HS-27A (cell line): ENCODE results near the gene COP1.
"Not testable (repeated sequence)": the region's sequence is repeated elsewhere in the genome, so short reads cannot be mapped to it uniquely, and the experiment has no call there.

ENCODE experiments used
- DNase-seq: peaks from one replicate; pipeline ENCODE4 v3.0.0-alpha.2; 2012; ENCODE audit warnings: low read depth, missing footprints

Gene COP1

DNA sequence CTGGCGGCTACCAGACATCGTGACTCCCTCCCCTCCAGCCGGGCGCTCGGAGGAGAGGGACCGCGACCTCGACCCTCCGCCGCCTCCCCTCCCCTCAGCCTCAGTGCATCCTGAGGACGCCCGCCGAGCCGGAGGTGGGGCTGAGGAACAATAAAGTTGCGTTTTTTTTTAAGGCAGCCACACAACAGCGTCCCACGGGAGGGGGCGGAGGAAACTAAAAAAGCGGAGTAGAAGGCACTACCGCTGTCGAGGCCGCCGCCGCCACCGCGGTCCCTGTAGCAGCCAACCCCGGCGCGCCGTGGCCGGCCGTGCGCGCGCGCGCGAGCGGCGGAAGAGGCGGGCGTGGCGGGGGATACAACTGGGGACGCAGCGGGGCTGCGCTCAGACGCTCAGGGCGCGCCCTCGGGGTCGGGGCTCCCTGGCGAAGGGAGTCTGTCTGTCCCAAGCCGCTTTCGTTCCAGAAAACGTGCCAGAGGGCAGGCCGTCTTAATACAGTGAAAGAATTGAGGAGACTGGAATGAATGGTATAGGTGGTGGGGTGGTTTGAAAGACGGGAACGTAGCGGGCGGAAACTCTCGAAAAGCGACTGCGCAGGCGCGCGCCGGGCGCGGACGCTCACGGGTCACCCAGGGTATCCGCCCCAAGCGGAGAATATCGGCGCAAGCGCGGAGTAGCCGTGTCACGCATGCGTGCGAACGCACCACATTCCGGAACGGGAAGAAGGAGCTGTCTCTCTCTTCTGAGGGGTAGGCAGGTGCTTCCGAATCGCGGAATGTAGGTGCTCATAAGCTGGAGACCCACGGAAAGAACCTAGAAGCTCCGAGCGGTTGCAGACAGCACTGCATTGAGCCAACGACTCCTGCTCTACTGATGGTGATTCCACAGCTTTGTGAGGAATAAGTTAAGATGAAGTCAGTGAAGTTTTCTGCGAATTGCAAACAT, at the start of gene COP1:
TSS of gene COP1 (minus strand) at position 326 of the 942 bp plus-strand sequence. CDS start at position 18, 308 bp downstream.
- peak; percentile 81 for DNase-seq

DNA sequence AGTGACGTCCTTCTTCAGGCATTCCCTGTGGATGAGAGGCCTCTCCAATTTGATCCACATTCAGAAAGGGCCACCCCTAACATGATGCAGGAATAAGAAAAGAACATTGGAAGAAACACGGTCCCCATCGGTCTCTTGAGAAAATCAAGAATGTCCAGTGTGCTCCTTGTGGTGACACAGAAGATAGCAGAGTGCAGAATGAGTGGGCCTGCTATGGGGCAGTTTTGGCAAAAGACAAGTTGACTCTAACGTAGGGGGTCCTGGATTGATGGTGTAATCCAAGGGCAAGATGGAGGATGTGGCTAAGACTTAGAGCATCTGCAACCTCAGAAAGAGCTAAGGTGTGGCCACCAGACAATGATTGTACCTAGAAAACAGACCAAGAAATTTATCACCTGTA, 45.1 kb upstream of the COP1 start:
- DNase-seq: no peak

DNA sequence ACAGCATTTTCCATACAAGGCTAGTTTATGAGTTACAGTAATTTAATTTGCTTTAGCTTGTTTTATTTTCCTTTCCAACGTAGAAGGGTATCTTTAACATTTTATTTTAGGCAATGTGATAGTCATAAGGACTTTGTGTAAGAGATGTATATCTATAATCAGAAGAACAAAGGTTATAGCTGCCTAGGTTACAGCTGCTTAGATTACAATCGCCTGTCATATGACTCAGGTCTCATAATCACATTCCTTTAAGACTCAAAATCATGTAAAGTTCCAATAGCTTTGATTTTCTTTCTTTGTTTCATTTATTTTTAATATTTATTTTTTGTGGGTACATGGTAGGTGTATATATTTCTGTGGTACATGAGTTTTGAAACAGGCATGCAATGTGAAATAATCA, 37.8 kb upstream of the COP1 start:
- DNase-seq: no peak

DNA sequence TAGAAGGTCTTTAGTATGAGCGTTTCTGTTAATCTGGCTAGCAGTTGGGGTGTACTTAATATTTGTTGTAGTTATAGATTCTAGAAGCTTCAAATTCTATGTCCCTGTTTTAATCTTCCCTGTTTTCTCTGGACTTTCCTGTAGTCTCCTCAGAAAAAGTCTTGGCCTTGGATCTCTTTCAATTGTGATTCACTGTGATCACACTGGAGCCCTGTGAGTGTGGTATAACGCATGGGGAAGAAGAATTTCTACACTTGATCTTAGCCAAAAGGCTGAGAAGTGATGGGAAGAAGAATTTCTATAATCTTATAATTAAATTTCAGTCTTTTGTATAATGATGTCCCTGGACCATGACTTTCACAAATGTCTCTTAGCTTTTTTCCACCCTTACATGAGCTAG, 36.7 kb upstream of the COP1 start:
- DNase-seq: no peak

DNA sequence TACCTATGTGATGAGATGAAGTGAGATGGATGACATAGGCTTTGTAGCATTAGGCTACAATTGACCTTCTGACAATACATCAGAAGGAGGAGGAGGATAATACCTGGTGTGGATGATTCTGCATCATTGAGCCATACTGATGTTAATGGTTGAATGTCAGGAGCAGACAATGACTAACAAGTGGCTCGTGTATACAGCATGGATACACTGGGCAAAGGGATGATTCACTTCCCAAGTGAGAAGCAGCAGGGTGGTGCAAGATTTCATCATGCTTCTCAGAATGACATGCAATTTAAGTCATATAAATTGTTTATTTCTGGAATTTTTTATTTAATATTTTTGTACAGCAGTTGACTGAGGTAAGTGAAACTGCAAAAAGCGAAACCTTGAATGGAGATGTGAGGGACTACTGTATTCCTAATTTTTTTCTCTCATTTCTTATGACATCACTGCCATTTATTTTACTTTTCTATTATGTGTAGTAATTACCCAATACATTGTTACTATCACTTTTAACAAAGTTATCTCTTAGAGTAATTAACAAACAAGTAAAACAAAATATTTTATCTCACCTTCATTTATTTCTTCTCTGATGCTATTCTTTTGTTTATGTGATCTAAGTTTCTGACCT, 34.4 kb upstream of the COP1 start:
- DNase-seq: no peak

DNA sequence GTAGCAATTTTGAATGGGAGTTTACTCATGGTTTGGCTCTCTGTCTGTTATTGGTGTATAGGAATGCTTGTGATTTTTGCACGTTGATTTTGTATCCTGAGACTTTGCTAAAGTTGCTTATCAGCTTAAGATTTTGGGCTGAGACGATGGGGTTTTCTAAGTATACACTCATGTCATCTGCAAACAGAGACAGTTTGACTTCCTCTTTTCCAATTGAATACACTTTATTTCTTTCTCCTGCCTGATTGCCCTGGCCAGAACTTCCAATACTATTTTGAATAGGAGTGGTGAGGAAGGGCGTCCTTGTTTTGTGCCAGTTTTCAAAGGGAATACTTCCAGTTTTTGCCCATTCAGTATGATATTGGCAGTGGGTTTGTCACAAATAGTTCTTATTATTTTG, 26.6 kb upstream of the COP1 start:
- not testable (repeated sequence) for DNase-seq

DNA sequence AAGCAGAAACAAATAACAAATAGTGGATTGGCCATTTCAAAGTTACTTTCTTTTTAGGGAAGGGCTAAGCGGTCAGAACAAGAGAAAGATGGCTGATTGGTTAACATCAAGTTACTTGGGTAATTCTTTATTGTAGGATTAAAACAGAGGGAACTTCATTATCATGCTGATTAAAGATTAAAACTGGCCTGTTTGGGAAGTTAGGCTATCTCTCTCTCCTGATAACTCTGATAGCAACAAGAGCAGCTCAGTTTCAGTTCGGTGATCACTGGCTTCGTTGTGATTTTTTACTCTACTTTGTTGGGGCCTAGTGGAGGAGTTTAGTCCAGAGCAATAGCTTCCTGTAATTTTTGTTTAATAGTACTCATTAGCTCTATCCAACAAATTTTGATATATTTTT, 20.5 kb upstream of the COP1 start:
- no peak for DNase-seq

DNA sequence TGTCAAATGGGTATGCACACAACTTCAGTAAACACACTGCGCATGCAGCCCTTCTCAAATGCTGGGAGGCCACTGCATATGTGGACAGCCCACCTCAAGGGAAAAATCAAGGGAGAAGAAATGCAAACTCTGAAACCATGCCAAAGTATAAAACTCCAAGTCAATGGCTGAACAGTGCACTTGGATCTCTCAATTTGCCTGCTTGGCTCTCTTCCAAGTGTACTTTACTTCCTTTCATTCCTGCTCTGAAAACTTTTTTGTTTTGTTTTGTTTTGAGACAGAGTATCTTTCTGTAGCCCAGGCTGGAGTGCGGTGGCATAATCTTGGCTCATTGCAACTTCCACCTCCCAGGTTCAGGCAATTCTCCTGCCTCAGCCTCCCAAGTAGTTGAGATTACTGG, 18.8 kb upstream of the COP1 start:
- no peak for DNase-seq

DNA sequence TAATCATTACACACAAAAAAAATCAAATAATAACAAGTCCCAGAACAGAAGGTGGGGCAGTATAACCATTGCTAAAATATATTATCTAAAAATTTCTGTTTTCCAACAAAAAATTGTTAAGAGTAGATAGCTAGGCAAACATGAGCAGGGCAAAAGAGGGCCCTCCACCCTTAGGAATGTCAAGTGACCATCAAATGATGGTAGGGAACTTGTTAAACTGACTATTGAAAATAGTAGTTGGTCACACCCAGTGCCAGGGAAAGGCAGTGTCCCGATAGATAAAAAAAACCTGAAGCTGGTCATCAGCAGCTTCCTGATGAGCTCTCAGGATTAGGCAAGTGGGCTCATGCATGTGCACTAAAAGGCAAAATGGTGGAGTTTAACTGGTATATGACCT, 18.4 kb upstream of the COP1 start:
- no peak for DNase-seq

DNA sequence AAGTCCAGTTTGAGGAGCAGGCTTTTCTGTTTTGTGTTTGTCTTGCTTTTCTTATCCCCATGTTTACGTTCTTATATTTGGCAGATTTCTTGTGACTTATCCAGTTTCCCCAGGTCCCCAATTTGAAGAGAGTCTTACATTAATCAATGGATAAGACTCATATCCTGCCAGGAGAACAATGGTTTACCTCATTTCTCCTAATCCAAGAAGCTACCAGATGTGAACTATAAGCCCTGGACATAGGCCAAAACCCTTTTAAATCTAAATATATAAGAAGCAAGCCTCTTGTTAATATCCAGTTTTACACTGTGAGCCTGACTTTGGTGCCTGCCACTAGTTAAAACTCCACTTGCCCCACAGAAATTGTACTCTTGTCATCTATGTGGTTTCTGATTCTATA, 15.1 kb upstream of the COP1 start:
- no peak for DNase-seq

DNA sequence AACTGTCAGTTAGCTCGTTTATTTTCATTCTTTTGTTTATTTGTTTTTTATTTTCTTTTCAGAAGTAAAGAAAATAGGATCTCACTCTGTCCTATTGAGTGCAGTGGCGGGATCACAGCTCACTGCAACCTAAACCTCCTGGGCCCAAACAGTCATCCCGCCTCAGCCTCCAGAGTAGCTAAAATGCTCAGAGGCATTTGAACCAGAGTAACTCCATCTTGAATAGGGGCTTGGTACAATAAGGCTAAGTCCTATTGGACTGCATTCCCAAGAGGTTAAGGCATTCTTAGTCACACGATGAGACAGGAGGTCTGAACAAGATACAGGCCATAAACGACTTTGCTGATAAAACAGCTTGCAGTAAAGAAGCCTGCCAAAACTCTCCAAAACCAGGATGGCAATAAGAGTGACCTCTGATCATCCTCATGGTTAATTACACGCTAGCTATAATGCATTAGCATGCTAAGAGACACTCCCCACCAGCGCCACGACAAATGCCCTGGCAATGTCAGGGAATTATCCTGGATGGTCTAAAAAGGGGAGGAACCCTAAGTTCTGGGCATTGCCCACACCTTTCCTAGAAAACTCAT, 13.1 kb upstream of the COP1 start:
- no peak for DNase-seq

DNA sequence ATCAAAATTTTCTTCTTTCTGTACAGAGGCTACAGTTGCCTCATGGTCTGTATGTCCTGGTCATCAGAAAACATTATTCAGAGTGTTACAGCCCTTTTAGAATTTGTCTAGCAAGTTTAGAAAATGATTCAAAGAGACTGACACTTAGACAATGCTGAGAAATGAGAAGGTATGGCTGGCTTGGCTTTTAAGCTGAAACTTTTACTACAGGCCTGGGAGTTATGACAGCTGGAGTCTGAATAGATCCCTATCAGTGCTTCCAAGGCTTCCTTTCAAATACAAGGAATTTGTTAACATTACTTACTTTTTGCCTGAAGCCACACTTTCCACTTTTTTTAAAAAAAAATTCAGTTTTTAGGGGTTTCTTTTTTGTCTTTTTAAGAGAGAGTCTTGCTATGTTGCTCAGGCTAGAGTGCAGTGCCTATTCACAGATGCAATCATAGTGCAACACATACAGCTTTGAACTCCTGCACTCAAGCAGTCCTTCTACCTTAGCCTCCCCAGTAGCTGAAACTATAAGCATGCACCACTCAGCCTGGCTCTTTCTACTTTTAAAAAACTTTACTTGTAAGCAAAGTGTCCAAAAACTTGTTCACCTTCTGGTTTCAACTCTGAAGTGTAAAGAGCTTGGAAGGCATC, 10.5 kb upstream of the COP1 start:
- no peak for DNase-seq

DNA sequence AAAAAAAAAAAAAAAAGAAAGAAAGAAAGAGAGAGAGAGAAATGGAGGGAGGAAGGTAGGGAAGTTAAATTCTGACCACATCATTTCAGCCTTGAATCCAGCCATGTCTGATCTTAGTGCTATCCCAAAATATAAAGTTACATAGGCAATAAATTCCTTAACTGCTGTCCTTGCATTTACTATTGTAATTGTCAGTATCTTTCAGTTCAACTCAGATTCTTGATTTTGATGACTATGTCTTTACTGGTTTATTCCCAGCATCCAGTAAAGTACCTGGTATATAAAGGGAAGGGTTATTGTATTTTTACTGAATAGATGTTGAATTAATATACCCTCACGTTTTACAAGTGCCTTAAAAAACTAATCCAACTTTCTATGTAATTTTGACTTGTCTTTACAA, 8.9 kb upstream of the COP1 start:
- no peak for DNase-seq

DNA sequence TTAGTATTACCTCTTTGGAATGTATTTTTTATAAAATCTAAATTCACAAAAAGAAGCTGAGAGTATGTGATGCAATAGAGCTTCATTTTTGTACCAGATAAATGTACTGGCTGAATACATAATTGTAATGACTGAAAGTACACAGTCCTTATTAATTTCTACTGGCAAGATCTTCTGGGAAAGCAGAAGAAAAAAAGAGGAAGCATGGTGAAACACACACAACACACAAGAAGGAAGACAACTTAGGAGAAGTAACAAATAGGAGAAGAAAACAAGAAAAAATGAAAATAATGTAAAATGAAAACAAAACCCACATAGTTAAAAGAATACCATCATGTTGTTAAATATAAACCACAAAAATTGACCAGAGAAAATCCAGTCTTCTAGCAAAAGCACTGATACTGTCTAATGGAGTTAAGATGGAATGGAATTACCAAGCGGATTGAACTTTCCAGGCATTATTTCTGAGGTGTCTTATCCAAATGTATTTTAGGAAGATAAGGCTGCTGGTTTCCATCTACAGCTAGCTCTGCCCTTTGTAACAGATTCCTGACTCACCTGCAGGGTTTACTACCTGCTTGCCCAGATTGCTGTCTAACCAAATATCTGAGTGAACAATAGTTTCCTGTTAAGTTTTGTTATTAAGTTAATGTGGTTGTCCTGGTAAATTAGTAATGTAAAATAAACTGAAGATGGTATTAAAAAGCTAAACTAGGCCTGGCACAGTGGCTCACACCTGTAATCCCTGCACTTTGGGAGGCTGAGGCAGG, 4.5 kb upstream of the COP1 start:
- no peak for DNase-seq

DNA sequence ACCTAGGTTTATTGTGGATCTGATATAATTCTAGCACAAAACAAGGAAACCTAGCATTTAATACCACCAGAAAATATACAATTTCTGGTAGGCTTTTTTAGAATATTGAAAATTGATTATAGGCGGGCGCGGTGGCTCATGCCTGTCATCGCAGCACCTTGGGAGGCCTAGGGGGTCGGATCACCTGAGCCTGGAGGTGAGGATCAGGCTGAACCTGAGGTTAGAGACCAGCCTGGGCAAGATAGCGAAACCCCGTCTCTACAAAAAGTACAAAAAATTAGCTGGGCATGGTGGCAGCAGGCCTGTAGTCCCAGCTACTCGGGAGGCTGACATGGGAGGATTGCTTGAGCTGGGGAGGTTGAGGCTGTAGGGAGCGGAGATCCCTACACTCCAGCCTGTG, 948 bp upstream of the COP1 start:
- no peak for DNase-seq

DNA sequence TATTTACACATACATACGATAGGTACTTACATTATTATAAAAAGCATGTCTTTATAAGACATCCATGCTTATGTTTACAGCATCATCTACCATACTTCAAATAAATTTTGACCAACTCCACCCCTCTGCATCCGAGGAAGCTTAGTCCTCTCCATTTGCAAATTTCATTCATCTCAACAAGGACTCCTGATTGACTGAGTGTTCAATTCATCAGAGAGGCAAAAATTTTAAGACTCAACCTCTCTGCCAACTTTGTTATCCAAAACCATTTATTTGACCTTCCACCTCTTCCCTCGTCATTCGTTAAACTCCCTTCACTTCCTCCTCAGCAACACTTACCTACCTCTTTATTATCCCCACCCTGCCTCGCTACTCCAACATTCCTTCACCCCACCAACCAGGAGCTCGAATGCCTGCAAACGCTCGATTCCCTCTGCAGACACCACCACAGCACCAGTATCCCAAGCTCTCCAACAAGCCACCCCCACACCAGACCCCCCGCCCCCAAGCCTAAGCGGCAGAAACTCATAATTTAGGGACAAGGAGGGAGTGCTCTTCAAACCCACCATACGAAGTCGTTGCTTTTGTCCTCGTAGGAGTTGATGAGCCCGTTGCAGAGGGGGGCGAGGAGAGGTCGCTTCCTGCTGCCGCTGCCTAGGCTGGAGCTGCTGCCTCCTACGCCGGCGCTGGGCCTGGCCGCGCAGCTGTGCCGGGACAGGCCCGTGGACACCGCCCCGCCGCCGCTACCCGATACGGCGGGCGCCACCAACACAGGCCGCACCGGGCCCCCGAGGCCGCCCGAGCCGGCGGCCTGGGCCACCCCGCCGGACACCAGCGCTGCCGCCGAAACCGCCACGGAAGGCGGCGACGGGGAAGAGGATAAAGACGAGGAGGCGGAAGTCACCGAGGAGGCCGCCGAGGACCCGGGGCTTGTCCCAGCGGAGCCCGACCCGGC, 803 bp downstream of the COP1 start:
- DNase-seq: peak; percentile 15

DNA sequence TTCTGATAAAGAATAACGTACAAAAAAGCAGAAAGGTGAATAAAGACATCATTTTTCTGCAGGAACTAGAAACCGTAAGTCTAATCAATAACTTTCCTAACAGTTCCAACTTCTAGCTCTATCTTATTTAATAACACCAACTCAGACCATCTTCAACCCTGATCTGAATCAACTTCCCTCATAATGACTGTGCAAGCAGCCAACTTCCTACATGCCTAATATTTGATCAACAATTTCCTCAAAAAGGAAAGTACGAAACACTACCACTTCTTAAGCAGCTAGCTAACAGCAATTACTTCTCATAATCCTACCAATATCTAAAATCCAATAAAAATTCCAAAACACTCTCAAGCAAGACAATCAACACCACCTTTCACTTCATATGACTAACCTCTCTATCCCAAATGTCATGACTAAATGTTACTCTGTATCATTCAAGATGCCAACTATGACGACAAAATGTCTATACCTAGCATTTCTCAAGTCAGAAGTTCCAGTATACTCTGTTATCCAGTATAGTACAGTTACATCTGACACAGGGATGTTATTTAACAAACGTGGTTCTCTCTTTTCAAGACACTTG, 1.7 kb downstream of the COP1 start:
- DNase-seq: no peak

DNA sequence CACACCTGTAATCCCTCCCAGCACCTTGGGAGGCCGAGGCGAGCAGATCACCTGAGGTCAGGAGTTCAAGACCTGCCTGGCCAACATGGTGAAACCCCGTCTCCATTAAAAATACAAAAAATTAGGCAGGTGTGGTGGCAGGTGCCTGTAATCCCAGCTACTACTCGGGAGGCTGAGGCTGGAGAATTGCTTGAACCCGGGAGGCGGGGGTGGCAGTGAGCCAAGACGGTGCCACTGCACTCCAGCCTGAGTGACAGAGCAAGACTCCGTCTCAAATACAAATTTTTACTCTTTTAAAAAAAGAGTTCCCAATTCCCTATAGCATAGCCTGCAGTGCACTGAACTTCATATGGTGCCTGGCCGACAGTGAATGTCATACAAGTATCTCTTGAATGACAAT, 2.4 kb downstream of the COP1 start:
- DNase-seq: not testable (repeated sequence)

DNA sequence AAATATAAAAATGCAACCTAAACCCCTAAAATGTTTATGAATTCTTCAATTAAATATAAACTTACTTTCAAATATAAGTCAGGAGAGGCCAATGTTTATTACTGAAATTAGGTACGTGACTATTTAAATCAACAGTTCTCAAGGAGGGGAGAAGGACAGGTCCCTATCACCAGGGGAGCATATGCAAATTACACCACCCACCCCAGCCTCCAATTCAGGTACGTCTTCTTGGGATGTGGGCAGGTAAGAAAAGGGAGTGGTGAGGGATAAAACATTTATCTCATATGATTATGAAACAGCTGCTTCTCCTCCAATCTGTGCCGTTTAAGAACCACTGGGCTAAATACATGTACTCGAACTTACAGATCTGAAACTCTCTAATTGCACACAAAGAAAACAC, 3.4 kb downstream of the COP1 start:
- DNase-seq: no peak

DNA sequence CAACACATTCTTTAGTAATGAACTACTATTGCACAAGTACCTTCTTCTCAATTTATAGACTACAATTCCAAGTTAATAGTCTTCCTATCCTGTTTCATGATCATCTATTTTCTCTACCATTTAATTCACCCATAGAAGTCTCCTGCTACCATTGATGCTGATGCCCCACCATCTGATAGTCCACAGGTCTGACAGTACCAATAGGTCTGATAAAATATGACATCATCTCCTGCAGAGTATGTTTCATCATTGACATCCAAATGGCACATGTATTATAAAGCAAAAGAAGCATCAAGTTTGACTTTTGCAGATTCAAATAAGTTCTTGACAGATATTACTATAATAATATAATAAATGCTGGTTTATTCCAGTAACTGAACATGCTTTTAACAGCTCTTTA, 5.5 kb downstream of the COP1 start:
- DNase-seq: no peak
